Thyroid gland (tissue), 4 donors: ENCODE data around the gene CNRIP1. TPM values are rescaled to one million over a fixed set of nuclear protein-coding genes. Genes with fewer than 3 reads are reported as not detected.

Experiments
- DNase-seq, 2 donors: peaks; one replicate each; pipeline ENCODE4 v3.0.0-alpha.2; 2019
- H3K27ac ChIP-seq, 3 donors: fragments of 200-600 bp; sonication (generic); 1 replicate in 2 of 3; 2 replicates in 1 of 3; pipeline ENCODE4 v1.5.1; 2016 to 2019; ENCODE audit warnings: mild to moderate bottlenecking in 1 of 3, moderate library complexity in 1 of 3
- H3K27me3 ChIP-seq: fragments of 200-600 bp; sonication (generic); one replicate; pipeline ENCODE4 v1.5.1; 2019
- H3K36me3 ChIP-seq, 2 donors: fragments of 200-600 bp; sonication (generic); one replicate each; pipeline ENCODE4 v1.5.1; 2016 to 2019
- H3K4me1 ChIP-seq, 2 donors: fragments of 200-600 bp; sonication (generic); one replicate each; pipeline ENCODE4 v1.5.1; 2017 to 2019
- H3K4me3 ChIP-seq, 3 donors: fragments of 200-600 bp; sonication (generic); replicated peaks in 1 of 3; 1 replicate in 2 of 3; 2 replicates in 1 of 3; pipeline ENCODE4 v1.5.1; 2016; ENCODE audit warnings: mild to moderate bottlenecking in 1 of 3
- H3K9me3 ChIP-seq: fragments of 200-600 bp; sonication (generic); one replicate; pipeline ENCODE4 v1.5.1; 2017
- POLR2A ChIP-seq, 2 donors: fragments of 450-650 bp; IDR thresholded peaks; one replicate each; pipeline ENCODE4 v1.6.1; 2017; ENCODE audit warnings: antibody characterized with exemption in 2 of 2, mild to moderate bottlenecking in 2 of 2, moderate library complexity in 1 of 2
- WGBS, 2 donors: methylation state at CpG; one replicate each; pipeline ENCODE4 v1.1.5; 2017; 5-methylcytosine and 5-hydroxymethylcytosine counted together
- intact Hi-C: fragments of 100-400 bp; cut with DNase I; formaldehyde crosslinking; loops from one replicate; pipeline ENCODE4 v1.15.1; 2023
- total RNA-seq, 4 donors: library from RNA; depleted of rRNA; stranded (reverse); fragments of >200 nt; gene quantifications; one replicate each; pipeline ENCODE4 v1.2.3, GENCODE V29; 2016
- TF ChIP-seq, protein P1 (sequence below), 6 experiments: fragments of 200-600 bp in 3 of 6; fragments of 450-650 bp in 3 of 6; sonication (generic) in 3 of 6; IDR thresholded peaks; one replicate each; pipeline ENCODE4 v1.5.1; 2016 to 2019; ENCODE audit warnings: antibody characterized with exemption in 6 of 6, mild to moderate bottlenecking in 2 of 6, inconsistent platforms in 1 of 6, moderate library complexity in 1 of 6

Gene CNRIP1
- total RNA-seq, 4 donors from 2014 or later: 2.5 to 25.7 (median 17.1) TPM

DNA sequence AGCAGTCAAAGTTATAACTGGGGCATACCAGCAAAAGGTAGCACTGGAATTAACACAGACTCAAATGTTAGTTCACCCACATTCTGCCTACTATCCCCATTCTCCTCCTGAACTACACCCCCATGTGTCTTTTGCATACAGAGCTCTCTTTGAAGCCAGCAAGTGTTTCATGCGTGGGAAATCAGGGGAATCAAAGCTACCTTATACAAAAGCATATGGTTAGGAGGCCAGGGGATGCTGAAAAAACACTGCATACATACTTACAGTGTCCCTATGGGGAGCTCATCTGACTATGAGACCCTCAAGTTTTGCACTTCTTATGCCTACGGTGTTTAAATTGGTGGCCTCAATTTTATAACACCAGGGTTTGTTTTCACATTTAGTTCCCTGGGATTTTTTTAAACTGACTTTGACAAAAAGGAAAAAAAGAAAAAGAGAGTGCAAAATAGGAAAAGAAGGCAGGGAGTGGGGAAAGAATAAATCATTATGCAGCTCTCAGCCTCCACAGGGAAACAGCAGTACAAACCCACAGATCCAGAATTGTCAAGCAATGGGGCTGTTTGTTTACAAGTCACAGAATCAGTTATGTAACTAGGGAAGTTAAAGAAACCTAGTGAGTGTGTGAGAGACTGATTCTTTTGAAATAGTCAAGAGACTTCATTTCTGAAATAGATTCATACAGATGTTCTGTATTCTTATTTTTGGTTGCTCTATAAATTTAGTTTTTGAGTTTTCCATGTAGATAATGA is 47.3 kb downstream of the CNRIP1 start:
- Histone ChIP-seq H3K4me1 (no peaks in the 10 kb centered on the region), H3K27me3 (no peaks in the 10 kb centered on the region), H3K4me3 (no peak overlapping the region), H3K9me3 (no peaks in the 10 kb centered on the region), H3K27ac (no peak overlapping the region), H3K36me3 (no peaks in the 10 kb centered on the region)
- WGBS, 2 donors: 66 to 80% methylated on average over 2 of the region's 2 CpGs
- DNase-seq: no peak
- no peak for TF ChIP-seq POLR2A (IDR thresholded peaks at IDR 0.05)
- TF ChIP-seq, protein P1, sequence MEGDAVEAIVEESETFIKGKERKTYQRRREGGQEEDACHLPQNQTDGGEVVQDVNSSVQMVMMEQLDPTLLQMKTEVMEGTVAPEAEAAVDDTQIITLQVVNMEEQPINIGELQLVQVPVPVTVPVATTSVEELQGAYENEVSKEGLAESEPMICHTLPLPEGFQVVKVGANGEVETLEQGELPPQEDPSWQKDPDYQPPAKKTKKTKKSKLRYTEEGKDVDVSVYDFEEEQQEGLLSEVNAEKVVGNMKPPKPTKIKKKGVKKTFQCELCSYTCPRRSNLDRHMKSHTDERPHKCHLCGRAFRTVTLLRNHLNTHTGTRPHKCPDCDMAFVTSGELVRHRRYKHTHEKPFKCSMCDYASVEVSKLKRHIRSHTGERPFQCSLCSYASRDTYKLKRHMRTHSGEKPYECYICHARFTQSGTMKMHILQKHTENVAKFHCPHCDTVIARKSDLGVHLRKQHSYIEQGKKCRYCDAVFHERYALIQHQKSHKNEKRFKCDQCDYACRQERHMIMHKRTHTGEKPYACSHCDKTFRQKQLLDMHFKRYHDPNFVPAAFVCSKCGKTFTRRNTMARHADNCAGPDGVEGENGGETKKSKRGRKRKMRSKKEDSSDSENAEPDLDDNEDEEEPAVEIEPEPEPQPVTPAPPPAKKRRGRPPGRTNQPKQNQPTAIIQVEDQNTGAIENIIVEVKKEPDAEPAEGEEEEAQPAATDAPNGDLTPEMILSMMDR (IDR thresholded peaks at IDR 0.05): no peak
- intact Hi-C loops: no loop called here

DNA sequence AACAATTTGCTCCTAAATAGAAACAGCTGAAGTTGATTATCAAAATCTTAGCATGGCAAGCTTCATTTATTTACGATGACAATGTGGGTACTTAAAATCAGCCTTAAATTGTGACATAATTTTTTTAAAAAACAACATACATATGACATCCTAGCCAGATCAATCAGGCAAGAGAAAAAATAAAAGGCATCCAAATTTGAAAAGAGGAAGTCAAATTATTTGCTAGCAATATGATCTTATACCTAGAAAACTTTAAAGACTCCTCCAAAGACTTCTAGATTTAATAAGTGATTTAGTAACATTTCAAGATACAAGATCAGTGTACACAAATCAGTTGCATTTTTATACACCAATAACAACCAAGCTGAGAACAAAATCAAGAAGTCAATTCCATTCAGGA is 53.1 kb downstream of the CNRIP1 start:
- H3K4me1 ChIP-seq: no peaks in the 10 kb centered on the region
- H3K4me3 ChIP-seq: no peak overlapping the region
- no peaks in the 10 kb centered on the region for H3K36me3 ChIP-seq
- no peaks in the 10 kb centered on the region for H3K9me3 ChIP-seq
- DNase-seq: no peak
- H3K27me3 ChIP-seq: no peaks in the 10 kb centered on the region
- H3K27ac ChIP-seq: no peak overlapping the region
- no peak for TF ChIP-seq POLR2A (IDR thresholded peaks at IDR 0.05)
- TF ChIP-seq, protein P1 (IDR thresholded peaks at IDR 0.05): no peak
- intact Hi-C loops: no loop called here
- WGBS, 2 donors: 94 to 99% methylated on average over 1 of the region's 1 CpG

DNA sequence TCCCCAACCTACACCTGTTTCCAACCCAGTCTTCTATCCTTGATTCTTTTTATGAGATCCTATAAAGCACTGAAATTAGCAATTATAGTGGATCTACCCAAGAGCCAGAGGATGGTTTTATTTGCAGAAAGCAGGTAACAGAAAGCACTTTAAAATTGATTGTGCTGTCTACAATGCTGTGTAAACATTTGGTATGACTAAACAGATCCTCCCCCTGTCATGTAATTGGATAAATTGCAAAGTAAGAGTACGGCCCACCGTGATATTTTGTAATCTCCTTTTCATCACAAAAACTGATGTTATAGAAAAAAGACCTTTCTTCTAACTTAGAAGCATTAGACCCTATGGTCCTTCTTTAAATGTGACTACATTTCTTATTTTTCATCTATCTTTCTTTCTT is 56.1 kb downstream of the CNRIP1 start:
- WGBS, 2 donors: 90 to 91% methylated on average over 2 of the region's 2 CpGs
- Histone ChIP-seq H3K27me3 (no peaks in the 10 kb centered on the region), H3K4me3 (no peak overlapping the region), H3K4me1 (no peaks in the 10 kb centered on the region), H3K27ac (no peak overlapping the region), H3K9me3 (no peaks in the 10 kb centered on the region), H3K36me3 (no peaks in the 10 kb centered on the region)
- intact Hi-C loops: no loop called here
- no peak for TF ChIP-seq POLR2A (IDR thresholded peaks at IDR 0.05)
- TF ChIP-seq, protein P1 (IDR thresholded peaks at IDR 0.05): no peak
- DNase-seq: no peak

DNA sequence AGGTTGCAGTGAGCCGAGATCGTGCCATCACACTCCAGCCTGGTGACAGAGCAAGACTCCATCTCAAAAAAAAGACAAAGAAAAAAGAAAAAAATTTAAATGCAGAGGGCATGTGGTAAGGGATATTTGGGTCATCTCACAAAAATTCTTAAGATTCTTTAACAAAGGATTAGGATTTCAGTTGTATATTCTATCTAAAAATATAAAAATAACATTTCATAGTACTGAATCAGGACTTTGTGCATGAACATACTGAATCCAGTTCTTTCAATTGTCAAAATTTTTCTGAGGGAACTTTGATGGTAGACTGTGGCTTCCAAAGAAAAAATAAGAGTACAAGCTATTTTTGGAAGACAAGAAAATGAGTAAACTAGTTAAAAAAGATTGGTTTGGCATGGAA is 60.9 kb downstream of the CNRIP1 start:
- Histone ChIP-seq H3K4me3 (no peak overlapping the region), H3K9me3 (no peaks in the 10 kb centered on the region), H3K27ac (no peak overlapping the region), H3K36me3 (no peaks in the 10 kb centered on the region), H3K27me3 (no peaks in the 10 kb centered on the region), H3K4me1 (peaks cover 0 to 2% of the 10 kb centered on the region in 2 donors)
- TF ChIP-seq, protein P1 (IDR thresholded peaks at IDR 0.05): no peak
- no peak for TF ChIP-seq POLR2A (IDR thresholded peaks at IDR 0.05)
- intact Hi-C loops: no loop called here
- WGBS, 2 donors: 93 to 94% methylated on average over 2 of the region's 2 CpGs
- no peak for DNase-seq

DNA sequence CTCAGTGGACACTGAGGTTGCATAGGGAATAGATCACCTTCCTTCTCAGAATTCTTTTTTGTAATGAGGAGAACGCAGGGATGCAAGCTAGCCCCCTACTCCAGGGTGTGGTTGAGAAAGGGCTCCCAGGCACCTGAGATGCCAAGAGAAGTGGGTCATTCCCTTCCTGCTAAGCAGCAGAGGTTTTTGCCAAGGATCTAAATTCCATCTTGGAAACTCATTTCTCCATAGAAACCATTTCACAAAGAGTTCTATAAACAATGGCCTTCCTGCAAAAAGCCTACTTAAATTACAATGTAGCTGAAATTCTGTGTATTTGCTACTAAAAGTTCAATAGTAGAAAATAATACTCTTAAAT is 63.7 kb downstream of the CNRIP1 start:
- H3K9me3 ChIP-seq: no peaks in the 10 kb centered on the region
- peaks cover 0 to 7% of the 10 kb centered on the region in 2 donors for H3K4me1 ChIP-seq
- no peaks in the 10 kb centered on the region for H3K36me3 ChIP-seq
- TF ChIP-seq POLR2A (IDR thresholded peaks at IDR 0.05): no peak
- no peak overlapping the region for H3K4me3 ChIP-seq
- DNase-seq: no peak
- H3K27ac ChIP-seq: no peak overlapping the region
- H3K27me3 ChIP-seq: no peaks in the 10 kb centered on the region
- 80 to 88% methylated on average over 1 of the region's 1 CpG for WGBS, 2 donors
- intact Hi-C loops: no loop called here
